Measurements from ENCODE around the gene RNASE11. TPM values are rescaled to one million over a fixed set of nuclear protein-coding genes. Genes with fewer than 3 reads are reported as not detected.

Gene RNASE11
- total and polyA plus RNA-seq, 2 donors (not counting 1 experiment from before 2014, with no cell fraction given): not detected

- no peak for DNase-seq (ENCODE audit: low read depth in 2 of 2)
- TF ChIP-seq EZH2 (IDR thresholded peaks at IDR 0.05; ENCODE audit: low read length, missing control alignments) (no peak), CTCF (conservative IDR thresholded peaks at IDR 0.05 in 1 of 2, IDR thresholded peaks at IDR 0.05 in 1 of 2; ENCODE audit: low read depth in 1 of 2, low read length in 2 of 2) (no peak)
- Histone ChIP-seq H3K4me3 (replicated peaks in 1 of 4; ENCODE audit: control extremely low read depth in 1 of 4, insufficient read depth in 1 of 4, low read depth in 3 of 4, low read length in 4 of 4) (no peak within 1 kb of the TSS), H3K36me3 (ENCODE audit: control insufficient read depth, insufficient read depth, low read length) (no peaks in the 10 kb centered on the region), H3K27ac (ENCODE audit: insufficient read depth, low read length) (no peak within 1 kb of the TSS), H3K9ac (ENCODE audit: insufficient read depth, low read length) (no peak within 1 kb of the TSS), H3K4me2 (ENCODE audit: extremely low read depth, insufficient read depth, low read length) (no peak within 1 kb of the TSS), H4K20me1 (ENCODE audit: control insufficient read depth, extremely low read depth, insufficient read depth, low read length) (no peaks in the 10 kb centered on the region), H3K9me3 (ENCODE audit: control insufficient read depth, insufficient read depth, low read depth, low read length) (no peaks in the 10 kb centered on the region), H3K4me1 (ENCODE audit: control insufficient read depth, extremely low read depth, insufficient read depth, low read length) (no peaks in the 10 kb centered on the region), H3K27me3 (ENCODE audit: control insufficient read depth, insufficient read depth, low read length) (no peaks in the 10 kb centered on the region), H3K79me2 (ENCODE audit: control insufficient read depth, insufficient read depth, low read length) (no peaks in the 10 kb centered on the region), H2AFZ (ENCODE audit: low read length) (no peak within 1 kb of the TSS)
Observed at GRCh38 chr14:20591235-20591634, 3.4 kb upstream of the RNASE11 start, which contains the start of gene RNASE12. Gene RNASE12 (minus strand): TSS chr14:20591376. CDS start chr14:20590723, 653 bp downstream.

GRCh38 chr14:20583908-20584307 is 3.9 kb downstream of the RNASE11 start:
- Histone ChIP-seq H3K36me3 (ENCODE audit: control insufficient read depth, insufficient read depth, low read length) (no peaks in the 10 kb centered on the region), H3K9ac (ENCODE audit: insufficient read depth, low read length) (no peak overlapping the region), H3K4me3 (replicated peaks in 1 of 4; ENCODE audit: control extremely low read depth in 1 of 4, insufficient read depth in 1 of 4, low read depth in 3 of 4, low read length in 4 of 4) (no peak overlapping the region), H3K27ac (ENCODE audit: insufficient read depth, low read length) (no peak overlapping the region), H3K4me2 (ENCODE audit: extremely low read depth, insufficient read depth, low read length) (no peak overlapping the region), H3K79me2 (ENCODE audit: control insufficient read depth, insufficient read depth, low read length) (no peaks in the 10 kb centered on the region), H3K9me3 (ENCODE audit: control insufficient read depth, insufficient read depth, low read depth, low read length) (no peaks in the 10 kb centered on the region), H3K4me1 (ENCODE audit: control insufficient read depth, extremely low read depth, insufficient read depth, low read length) (no peaks in the 10 kb centered on the region), H2AFZ (ENCODE audit: low read length) (no peak overlapping the region), H4K20me1 (ENCODE audit: control insufficient read depth, extremely low read depth, insufficient read depth, low read length) (no peaks in the 10 kb centered on the region), H3K27me3 (ENCODE audit: control insufficient read depth, insufficient read depth, low read length) (peaks cover 4% of the 10 kb centered on the region)
- TF ChIP-seq CTCF (conservative IDR thresholded peaks at IDR 0.05 in 1 of 2, IDR thresholded peaks at IDR 0.05 in 1 of 2; ENCODE audit: low read depth in 1 of 2, low read length in 2 of 2): no peak
- no peak for TF ChIP-seq EZH2 (IDR thresholded peaks at IDR 0.05; ENCODE audit: low read length, missing control alignments)
- no peak for DNase-seq (ENCODE audit: low read depth in 2 of 2)

- TF ChIP-seq CTCF (conservative IDR thresholded peaks at IDR 0.05 in 1 of 2, IDR thresholded peaks at IDR 0.05 in 1 of 2; ENCODE audit: low read depth in 1 of 2, low read length in 2 of 2): no peak
- no peak for TF ChIP-seq EZH2 (IDR thresholded peaks at IDR 0.05; ENCODE audit: low read length, missing control alignments)
- Histone ChIP-seq H3K79me2 (ENCODE audit: control insufficient read depth, insufficient read depth, low read length) (no peaks in the 10 kb centered on the region), H2AFZ (ENCODE audit: low read length) (no peak overlapping the region), H3K9ac (ENCODE audit: insufficient read depth, low read length) (no peak overlapping the region), H4K20me1 (ENCODE audit: control insufficient read depth, extremely low read depth, insufficient read depth, low read length) (no peaks in the 10 kb centered on the region), H3K4me1 (ENCODE audit: control insufficient read depth, extremely low read depth, insufficient read depth, low read length) (no peaks in the 10 kb centered on the region), H3K36me3 (ENCODE audit: control insufficient read depth, insufficient read depth, low read length) (no peaks in the 10 kb centered on the region), H3K27ac (ENCODE audit: insufficient read depth, low read length) (no peak overlapping the region), H3K4me2 (ENCODE audit: extremely low read depth, insufficient read depth, low read length) (no peak overlapping the region), H3K27me3 (ENCODE audit: control insufficient read depth, insufficient read depth, low read length) (peaks cover 4% of the 10 kb centered on the region), H3K9me3 (ENCODE audit: control insufficient read depth, insufficient read depth, low read depth, low read length) (no peaks in the 10 kb centered on the region), H3K4me3 (replicated peaks in 1 of 4; ENCODE audit: control extremely low read depth in 1 of 4, insufficient read depth in 1 of 4, low read depth in 3 of 4, low read length in 4 of 4) (no peak overlapping the region)
- no peak for DNase-seq (ENCODE audit: low read depth in 2 of 2)
Observed at GRCh38 chr14:20583142-20583541, 4.7 kb downstream of the RNASE11 start.
